Smooth muscle cell (in vitro differentiated cells): ENCODE results near the gene PRM3. TPM values are rescaled to one million over a fixed set of nuclear protein-coding genes. Genes with fewer than 3 reads are reported as not detected.

Experiments
- DNase-seq: peaks from one replicate; lab custom pipeline; 2025; ENCODE audit not compliant: unreplicated experiment; lab: John Stamatoyannopoulos, UW
- H2AFZ ChIP-seq: fragments of 200-600 bp; sonication (generic); 2 replicates; pipeline ENCODE4 v1.6.0; 2016; ENCODE audit warnings: antibody characterized with exemption, low read depth, mild to moderate bottlenecking
- H3F3A ChIP-seq: fragments of 200-600 bp; sonication (generic); 2 replicates; pipeline ENCODE4 v1.6.0; 2017; ENCODE audit warnings: antibody characterized with exemption, low read depth
- H3K27ac ChIP-seq: fragments of 200-600 bp; sonication (generic); 2 replicates; pipeline ENCODE4 v1.5.1; 2016; ENCODE audit warnings: low read depth, mild to moderate bottlenecking
- H3K27me3 ChIP-seq: fragments of 200-600 bp; sonication (generic); 2 replicates; pipeline ENCODE4 v1.6.1; 2016; ENCODE audit warnings: low read depth, mild to moderate bottlenecking
- H3K36me3 ChIP-seq: fragments of 200-600 bp; sonication (generic); 2 replicates; pipeline ENCODE4 v1.5.1; 2016; ENCODE audit warnings: low read depth
- H3K4me1 ChIP-seq: fragments of 200-600 bp; sonication (generic); 2 replicates; pipeline ENCODE4 v1.5.1; 2016; ENCODE audit warnings: low read depth
- H3K4me2 ChIP-seq: fragments of 200-600 bp; sonication (generic); 2 replicates; pipeline ENCODE4 v1.6.0; 2016; ENCODE audit warnings: mild to moderate bottlenecking
- H3K4me3 ChIP-seq: fragments of 200-600 bp; sonication (generic); 2 replicates; pipeline ENCODE4 v1.5.1; 2016; ENCODE audit warnings: mild to moderate bottlenecking
- H3K79me2 ChIP-seq: fragments of 200-600 bp; sonication (generic); 2 replicates; pipeline ENCODE4 v1.6.0; 2016; ENCODE audit warnings: low read depth, mild to moderate bottlenecking
- H3K9ac ChIP-seq: fragments of 200-600 bp; sonication (generic); 2 replicates; pipeline ENCODE4 v1.6.0; 2016; ENCODE audit warnings: low read depth
- H3K9me3 ChIP-seq: fragments of 200-600 bp; sonication (generic); replicated peaks from 2 replicates; pipeline ENCODE4 v1.5.1; 2016; ENCODE audit warnings: low read depth
- H4K20me1 ChIP-seq: fragments of 200-600 bp; sonication (generic); 2 replicates; pipeline ENCODE4 v1.6.0; 2016; ENCODE audit warnings: low read depth
- CTCF ChIP-seq: fragments of 200-600 bp; sonication (generic); IDR thresholded peaks from 2 replicates; pipeline ENCODE4 v1.5.1; 2017; ENCODE audit warnings: borderline replicate concordance, mild to moderate bottlenecking, antibody characterized with exemption; ENCODE audit not compliant: insufficient read depth, poor library complexity, severe bottlenecking
- WGBS: methylation state at CpG from one replicate; pipeline ENCODE4 v1.1.7; 2016; ENCODE audit warnings: low lambda C conversion rate; 5-methylcytosine and 5-hydroxymethylcytosine counted together
- polyA plus RNA-seq: library from polyadenylated mRNA; unstranded; fragments of >200 nt; fragmentation: Nextera tagmentation; extraction: Ambion mirVana; gene quantifications from 2 replicates; pipeline ENCODE4 v1.2.1, GENCODE V29; 2016
- total RNA-seq: library from RNA; depleted of rRNA; stranded (reverse); fragments of >200 nt; gene quantifications from 2 replicates; pipeline ENCODE4 v1.2.3, GENCODE V29; 2014

Gene PRM3
- total and polyA plus RNA-seq, 2 experiments from 2014 or later, result not detected

- H2AFZ ChIP-seq, result no peak overlapping the region
- no peaks in the 10 kb centered on the region for H3K36me3 ChIP-seq
- TF ChIP-seq CTCF, result no peak
- no peak overlapping the region for H3K27ac ChIP-seq
- no peak overlapping the region for H3K4me3 ChIP-seq
- H3K9ac ChIP-seq, result no peak overlapping the region
- H3K9me3 ChIP-seq, result no peaks in the 10 kb centered on the region
- no peaks in the 10 kb centered on the region for H3K79me2 ChIP-seq
- H3K4me2 ChIP-seq, result no peak overlapping the region
- no peaks in the 10 kb centered on the region for H4K20me1 ChIP-seq
- H3K4me1 ChIP-seq, result peaks cover 6% of the 10 kb centered on the region
- DNase-seq, result no peak
- WGBS, result 85% methylated on average over 15 of the region's 15 CpGs
- H3F3A ChIP-seq, result no peaks in the 10 kb centered on the region
- H3K27me3 ChIP-seq, result no peaks in the 10 kb centered on the region
Observed at GRCh38 chr16:11308493-11309283, 35.3 kb upstream of the PRM3 start.

GRCh38 chr16:11307639-11308492 lies 34.4 kb upstream of the PRM3 start:
- no peak overlapping the region for H3K4me2 ChIP-seq
- H3K27me3 ChIP-seq, result no peaks in the 10 kb centered on the region
- no peaks in the 10 kb centered on the region for H3K9me3 ChIP-seq
- H3K4me1 ChIP-seq, result no peaks in the 10 kb centered on the region
- no peak overlapping the region for H3K27ac ChIP-seq
- H4K20me1 ChIP-seq, result no peaks in the 10 kb centered on the region
- H3K79me2 ChIP-seq, result no peaks in the 10 kb centered on the region
- no peaks in the 10 kb centered on the region for H3K36me3 ChIP-seq
- WGBS, result 90% methylated on average over 21 of the region's 21 CpGs
- H2AFZ ChIP-seq, result no peak overlapping the region
- no peaks in the 10 kb centered on the region for H3F3A ChIP-seq
- TF ChIP-seq CTCF, result no peak
- no peak overlapping the region for H3K4me3 ChIP-seq
- no peak overlapping the region for H3K9ac ChIP-seq
- no peak for DNase-seq

GRCh38 chr16:11306997-11307638 lies 33.7 kb upstream of the PRM3 start:
- no peak overlapping the region for H2AFZ ChIP-seq
- H3K36me3 ChIP-seq, result no peaks in the 10 kb centered on the region
- H3K9ac ChIP-seq, result no peak overlapping the region
- 93% methylated on average over 7 of the region's 7 CpGs for WGBS
- no peak overlapping the region for H3K4me2 ChIP-seq
- no peaks in the 10 kb centered on the region for H3F3A ChIP-seq
- DNase-seq, result no peak
- H3K27ac ChIP-seq, result no peak overlapping the region
- H3K9me3 ChIP-seq, result no peaks in the 10 kb centered on the region
- no peaks in the 10 kb centered on the region for H3K79me2 ChIP-seq
- TF ChIP-seq CTCF, result no peak
- no peak overlapping the region for H3K4me3 ChIP-seq
- H3K4me1 ChIP-seq, result no peaks in the 10 kb centered on the region
- no peaks in the 10 kb centered on the region for H4K20me1 ChIP-seq
- no peaks in the 10 kb centered on the region for H3K27me3 ChIP-seq
